A549 treated with DMSO at 1 μM for 4 hours (cell line): ENCODE results near the gene CAPN2. TPM values are rescaled to one million over a fixed set of nuclear protein-coding genes. Genes with fewer than 3 reads are reported as not detected.

Source experiments
- total RNA-seq: library from RNA; stranded (reverse); fragments of 200-300 nt; extraction: Qiagen RNA extraction; gene quantifications from 5 replicates; pipeline ENCODE4 v1.2.3, GENCODE V29; 2022; ENCODE audit warnings: low read depth

The CAPN2 gene
- total RNA-seq: 410 to 455 TPM (median 412 TPM) in 5 replicates

GRCh38 chr1:223712194-223712849 is at the start of gene CAPN2:
CAPN2 (plus strand) TSS chr1:223712539; CDS start chr1:223712641, 102 bp downstream.

DNA sequence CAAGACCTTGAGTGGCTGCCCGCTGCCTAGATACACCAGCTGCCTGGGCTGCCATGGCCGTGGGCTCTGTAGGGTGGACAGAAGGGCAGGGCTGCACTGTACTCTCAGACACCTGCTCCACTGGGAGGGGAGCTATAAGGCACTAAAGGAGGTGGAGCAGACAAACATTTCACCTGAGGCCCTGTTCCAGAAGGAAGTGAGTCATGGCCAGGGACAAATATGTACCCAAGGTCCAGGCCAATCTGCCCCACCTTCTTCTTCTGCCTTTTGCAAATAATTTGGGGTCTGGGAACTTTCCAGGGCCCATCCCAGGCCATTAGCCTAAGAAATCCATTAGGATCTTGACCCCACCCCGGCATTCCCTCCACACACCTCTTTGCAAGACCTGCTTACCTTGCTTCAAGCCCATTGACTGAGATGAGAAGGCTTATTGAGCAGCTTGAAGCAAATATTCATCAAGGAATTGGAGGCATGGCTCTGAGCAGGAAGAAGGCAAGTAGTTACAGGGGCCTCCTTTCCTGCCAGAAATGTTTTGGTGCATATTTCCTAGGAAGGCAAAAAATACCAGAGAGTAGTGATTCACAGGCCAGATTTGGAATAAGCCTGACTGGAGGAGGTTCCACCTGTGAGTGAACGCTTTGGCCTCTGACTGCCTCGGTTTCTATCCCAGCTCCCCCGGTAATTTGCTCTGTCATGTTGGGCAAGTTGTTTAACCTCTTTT is 46.6 kb upstream of the CAPN2 start, which contains the start of gene CAPN8:
TSS of gene CAPN8 (minus strand) at position 110 of the 721 bp plus-strand sequence. CDS start at position 55, 55 bp downstream.

Other genes with a start within 250 kb of the CAPN2 start
- gene CAPN8, start 46.8 kb upstream of the CAPN2 start, total RNA-seq: 0.30 to 0.63 TPM (median 0.47 TPM) in 5 replicates
- 20.2 to 30.9 TPM (median 24.0 TPM) in 5 replicates for gene TP53BP2, start 133.4 kb downstream of the CAPN2 start, total RNA-seq